ENCODE measurements around the gene CHEK2. TPM values are rescaled to one million over a fixed set of nuclear protein-coding genes. Genes with fewer than 3 reads are reported as not detected.
"Not testable (repeated sequence)": the region's sequence is repeated elsewhere in the genome, so short reads cannot be mapped to it uniquely, and the experiment has no call there.

CHEK2 gene
- polyA plus RNA-seq, 4 donors = 6.5 to 25.4 (median 15.0) TPM

GRCh38 chr22:28674121-28674563 is 67.5 kb downstream of the CHEK2 start:
- Histone ChIP-seq H3K4me1 (ENCODE audit: control insufficient read depth in 3 of 3, insufficient read depth in 2 of 3, low read depth in 1 of 3, low read length in 2 of 3) (no peaks in the 10 kb centered on the region), H3K36me3 (ENCODE audit: control insufficient read depth in 3 of 3, insufficient read depth in 2 of 3, low read depth in 1 of 3, low read length in 3 of 3) (no peaks in the 10 kb centered on the region), H3K9me3 (ENCODE audit: control insufficient read depth in 2 of 2, insufficient read depth in 1 of 2, low read depth in 1 of 2, low read length in 1 of 2) (peaks cover 0 to 3% of the 10 kb centered on the region in 2 donors), H3K4me3 (ENCODE audit: low read depth in 1 of 3, low read length in 3 of 3) (no peak overlapping the region), H3K27ac (ENCODE audit: low read depth in 1 of 3, low read length in 2 of 3) (no peak overlapping the region), H3K27me3 (ENCODE audit: control insufficient read depth in 3 of 3, insufficient read depth in 3 of 3, low read length in 3 of 3) (peaks cover 0 to 5% (median 0%) of the 10 kb centered on the region in 3 donors)
- 61 to 82% (median 62%) methylated on average over 3 of the region's 3 CpGs for WGBS, 3 donors
- DNase-seq = peak in 1 of 2 donors; percentile 33
- FAIRE-seq = no peak

DNA sequence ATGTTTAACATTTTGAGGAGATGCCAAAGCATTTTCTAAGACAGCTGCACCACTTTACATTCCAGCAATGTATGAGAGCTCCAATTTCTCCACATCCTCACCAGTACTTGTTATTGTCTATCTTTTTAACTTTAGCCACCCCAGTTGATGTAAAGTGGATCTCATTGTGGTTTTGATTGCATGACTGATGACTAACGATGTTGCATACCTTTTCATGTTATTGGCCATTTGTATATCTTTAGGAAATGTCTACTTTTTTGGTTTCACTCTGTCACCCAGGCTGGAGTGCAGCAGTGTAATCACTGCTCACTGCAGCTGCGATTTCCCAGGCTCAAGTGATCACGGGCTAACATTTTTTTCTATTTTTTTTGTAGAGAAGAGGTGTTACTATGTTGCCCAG is 70.9 kb downstream of the CHEK2 start:
- Histone ChIP-seq H3K27me3 (ENCODE audit: control insufficient read depth in 3 of 3, insufficient read depth in 3 of 3, low read length in 3 of 3) (no peaks in the 10 kb centered on the region), H3K27ac (ENCODE audit: low read depth in 1 of 3, low read length in 2 of 3) (no peak overlapping the region), H3K4me3 (ENCODE audit: low read depth in 1 of 3, low read length in 3 of 3) (no peak overlapping the region), H3K9me3 (ENCODE audit: control insufficient read depth in 2 of 2, insufficient read depth in 1 of 2, low read depth in 1 of 2, low read length in 1 of 2) (peaks cover 0 to 3% of the 10 kb centered on the region in 2 donors), H3K36me3 (ENCODE audit: control insufficient read depth in 3 of 3, insufficient read depth in 2 of 3, low read depth in 1 of 3, low read length in 3 of 3) (no peaks in the 10 kb centered on the region), H3K4me1 (ENCODE audit: control insufficient read depth in 3 of 3, insufficient read depth in 2 of 3, low read depth in 1 of 3, low read length in 2 of 3) (no peaks in the 10 kb centered on the region)
- 85 to 91% (median 88%) methylated on average over 3 of the region's 3 CpGs for WGBS, 3 donors
- DNase-seq (no peak), FAIRE-seq (no peak)

GRCh38 chr22:28670161-28670560 is 71.5 kb downstream of the CHEK2 start:
- FAIRE-seq (no peak), DNase-seq (no peak)
- H3K4me3 ChIP-seq (ENCODE audit: low read depth in 1 of 3, low read length in 3 of 3) = no peak overlapping the region
- no peaks in the 10 kb centered on the region for H3K4me1 ChIP-seq (ENCODE audit: control insufficient read depth in 3 of 3, insufficient read depth in 2 of 3, low read depth in 1 of 3, low read length in 2 of 3)
- no peaks in the 10 kb centered on the region for H3K27me3 ChIP-seq (ENCODE audit: control insufficient read depth in 3 of 3, insufficient read depth in 3 of 3, low read length in 3 of 3)
- no peak overlapping the region for H3K27ac ChIP-seq (ENCODE audit: low read depth in 1 of 3, low read length in 2 of 3)
- H3K36me3 ChIP-seq (ENCODE audit: control insufficient read depth in 3 of 3, insufficient read depth in 2 of 3, low read depth in 1 of 3, low read length in 3 of 3) = no peaks in the 10 kb centered on the region
- WGBS, 3 donors = 82 to 89% (median 85%) methylated on average over 4 of the region's 4 CpGs
- H3K9me3 ChIP-seq (ENCODE audit: control insufficient read depth in 2 of 2, insufficient read depth in 1 of 2, low read depth in 1 of 2, low read length in 1 of 2) = peaks cover 0 to 3% of the 10 kb centered on the region in 2 donors

DNA sequence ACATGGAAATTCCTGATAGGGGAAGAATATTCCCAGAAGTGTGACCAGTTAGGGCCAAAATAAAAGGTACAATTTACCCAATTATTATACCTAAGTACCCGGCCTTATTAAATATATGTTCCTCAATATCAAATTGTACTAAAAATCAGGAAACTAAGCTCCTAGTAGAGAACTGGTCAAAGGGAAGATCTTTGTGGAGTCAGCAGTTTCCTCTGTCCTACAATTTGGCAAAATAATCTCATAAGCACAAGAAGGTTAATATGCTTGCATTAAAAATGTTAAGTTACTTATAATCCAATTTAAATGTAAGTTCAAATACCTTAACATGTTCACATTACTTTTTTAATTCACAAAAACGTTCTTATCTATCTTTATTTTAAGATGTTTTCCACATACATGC is 72.2 kb downstream of the CHEK2 start:
- no peak for DNase-seq
- Histone ChIP-seq H3K27me3 (ENCODE audit: control insufficient read depth in 3 of 3, insufficient read depth in 3 of 3, low read length in 3 of 3) (no peaks in the 10 kb centered on the region), H3K36me3 (ENCODE audit: control insufficient read depth in 3 of 3, insufficient read depth in 2 of 3, low read depth in 1 of 3, low read length in 3 of 3) (no peaks in the 10 kb centered on the region), H3K4me3 (ENCODE audit: low read depth in 1 of 3, low read length in 3 of 3) (no peak overlapping the region), H3K27ac (ENCODE audit: low read depth in 1 of 3, low read length in 2 of 3) (no peak overlapping the region), H3K9me3 (ENCODE audit: control insufficient read depth in 2 of 2, insufficient read depth in 1 of 2, low read depth in 1 of 2, low read length in 1 of 2) (peaks cover 0 to 3% of the 10 kb centered on the region in 2 donors), H3K4me1 (ENCODE audit: control insufficient read depth in 3 of 3, insufficient read depth in 2 of 3, low read depth in 1 of 3, low read length in 2 of 3) (no peaks in the 10 kb centered on the region)
- 56 to 72% (median 60%) methylated on average over 2 of the region's 2 CpGs for WGBS, 3 donors
- FAIRE-seq = no peak

DNA sequence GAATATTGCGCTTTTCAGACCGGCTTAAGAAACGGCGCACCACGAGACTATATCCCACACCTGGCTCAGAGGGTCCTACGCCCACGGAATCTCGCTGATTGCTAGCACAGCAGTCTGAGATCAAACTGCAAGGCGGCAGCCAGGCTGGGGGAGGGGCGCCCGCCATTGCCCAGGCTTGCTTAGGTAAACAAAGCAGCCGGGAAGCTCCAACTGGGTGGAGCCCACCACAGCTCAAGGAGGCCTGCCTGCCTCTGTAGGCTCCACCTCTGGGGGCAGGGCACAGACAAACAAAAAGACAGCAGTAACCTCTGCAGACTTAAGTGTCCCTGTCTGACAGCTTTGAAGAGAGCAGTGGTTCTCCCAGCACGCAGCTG is 78.1 kb downstream of the CHEK2 start:
- H3K27me3 ChIP-seq (ENCODE audit: control insufficient read depth in 3 of 3, insufficient read depth in 3 of 3, low read length in 3 of 3); H3K4me1 ChIP-seq (ENCODE audit: control insufficient read depth in 3 of 3, insufficient read depth in 2 of 3, low read depth in 1 of 3, low read length in 2 of 3); H3K36me3 ChIP-seq (ENCODE audit: control insufficient read depth in 3 of 3, insufficient read depth in 2 of 3, low read depth in 1 of 3, low read length in 3 of 3); H3K27ac ChIP-seq (ENCODE audit: low read depth in 1 of 3, low read length in 2 of 3); H3K4me3 ChIP-seq (ENCODE audit: low read depth in 1 of 3, low read length in 3 of 3); FAIRE-seq; H3K9me3 ChIP-seq (ENCODE audit: control insufficient read depth in 2 of 2, insufficient read depth in 1 of 2, low read depth in 1 of 2, low read length in 1 of 2); DNase-seq: not testable (repeated sequence)
- no CpG with 5 or more reads among the region's 13 CpGs for WGBS, 3 donors

DNA sequence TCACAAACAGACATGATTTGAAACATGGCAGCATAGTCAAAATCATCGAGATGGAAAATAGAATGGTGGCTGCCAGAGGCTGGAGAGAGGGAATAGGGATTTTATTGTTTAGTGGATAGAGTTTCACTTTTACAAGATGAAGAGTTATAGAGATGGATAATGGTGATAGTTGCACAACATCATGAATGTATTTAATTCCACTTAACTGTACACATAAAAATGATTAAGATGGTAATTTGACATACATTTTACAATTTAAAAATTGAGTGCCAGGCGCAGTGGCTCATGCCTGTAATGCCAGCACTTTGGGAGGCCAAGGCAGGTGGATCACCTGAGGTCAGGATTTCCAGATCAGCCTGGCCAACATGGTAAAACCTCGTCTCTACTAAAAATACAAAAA is 83.2 kb downstream of the CHEK2 start:
- WGBS, 3 donors = 82 to 91% (median 86%) methylated on average over 3 of the region's 3 CpGs

DNA sequence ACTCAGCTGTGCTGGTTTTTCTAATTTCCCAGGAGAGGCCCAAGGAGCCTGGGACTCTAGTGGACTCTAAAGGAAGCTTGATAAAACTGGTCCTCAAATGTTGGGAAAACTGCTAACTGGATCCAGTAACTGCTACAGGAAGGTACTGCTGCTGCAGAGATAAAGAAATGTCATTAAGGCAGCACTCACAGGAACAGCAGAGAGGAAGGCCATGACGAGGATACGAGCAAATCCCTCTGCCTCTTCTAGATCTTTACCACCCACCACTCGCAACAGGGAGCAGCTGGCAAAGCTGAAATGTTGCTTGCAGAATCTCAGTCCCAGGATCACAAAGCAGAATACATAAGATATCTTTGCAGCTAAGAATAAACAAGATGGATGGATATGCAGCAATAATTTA is 85.4 kb downstream of the CHEK2 start:
- 70 to 92% (median 84%) methylated on average over 3 of the region's 3 CpGs for WGBS, 3 donors
- Histone ChIP-seq H3K4me1 (ENCODE audit: control insufficient read depth in 3 of 3, insufficient read depth in 2 of 3, low read depth in 1 of 3, low read length in 2 of 3) (no peaks in the 10 kb centered on the region), H3K4me3 (ENCODE audit: low read depth in 1 of 3, low read length in 3 of 3) (no peak overlapping the region), H3K36me3 (ENCODE audit: control insufficient read depth in 3 of 3, insufficient read depth in 2 of 3, low read depth in 1 of 3, low read length in 3 of 3) (no peaks in the 10 kb centered on the region), H3K9me3 (ENCODE audit: control insufficient read depth in 2 of 2, insufficient read depth in 1 of 2, low read depth in 1 of 2, low read length in 1 of 2) (no peaks in the 10 kb centered on the region), H3K27ac (ENCODE audit: low read depth in 1 of 3, low read length in 2 of 3) (no peak overlapping the region), H3K27me3 (ENCODE audit: control insufficient read depth in 3 of 3, insufficient read depth in 3 of 3, low read length in 3 of 3) (peaks cover 0 to 3% (median 0%) of the 10 kb centered on the region in 3 donors)
- DNase-seq = no peak
- FAIRE-seq = no peak

More for the DNA sequence above, 83.2 kb downstream of the CHEK2 start:
- Histone ChIP-seq H3K4me3 (ENCODE audit: low read depth in 1 of 3, low read length in 3 of 3) (no peak overlapping the region), H3K9me3 (ENCODE audit: control insufficient read depth in 2 of 2, insufficient read depth in 1 of 2, low read depth in 1 of 2, low read length in 1 of 2) (no peaks in the 10 kb centered on the region), H3K27ac (ENCODE audit: low read depth in 1 of 3, low read length in 2 of 3) (no peak overlapping the region), H3K27me3 (ENCODE audit: control insufficient read depth in 3 of 3, insufficient read depth in 3 of 3, low read length in 3 of 3) (no peaks in the 10 kb centered on the region), H3K36me3 (ENCODE audit: control insufficient read depth in 3 of 3, insufficient read depth in 2 of 3, low read depth in 1 of 3, low read length in 3 of 3) (no peaks in the 10 kb centered on the region), H3K4me1 (ENCODE audit: control insufficient read depth in 3 of 3, insufficient read depth in 2 of 3, low read depth in 1 of 3, low read length in 2 of 3) (no peaks in the 10 kb centered on the region)
- DNase-seq (no peak), FAIRE-seq (no peak)

DNA sequence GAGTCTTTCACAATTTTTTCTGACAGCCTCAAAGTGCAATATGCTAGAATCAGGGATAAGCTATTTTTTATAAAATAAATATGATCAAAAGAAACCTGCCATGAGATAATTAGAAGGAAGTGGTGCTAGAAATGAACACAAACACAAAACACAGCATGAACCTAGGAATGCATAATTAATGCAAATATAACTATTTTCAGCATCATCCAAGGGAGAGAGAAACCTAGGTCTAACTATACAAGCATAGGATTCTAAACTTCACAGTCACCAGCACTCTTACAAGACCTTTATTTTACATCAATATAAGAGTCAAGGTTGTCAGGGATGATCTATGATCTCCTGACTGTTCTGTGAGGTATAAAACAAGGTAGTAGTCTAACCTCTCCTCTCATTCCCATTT is 91.2 kb downstream of the CHEK2 start:
- no peak overlapping the region for H3K4me3 ChIP-seq (ENCODE audit: low read depth in 1 of 3, low read length in 3 of 3)
- H3K36me3 ChIP-seq (ENCODE audit: control insufficient read depth in 3 of 3, insufficient read depth in 2 of 3, low read depth in 1 of 3, low read length in 3 of 3) = no peaks in the 10 kb centered on the region
- no peaks in the 10 kb centered on the region for H3K9me3 ChIP-seq (ENCODE audit: control insufficient read depth in 2 of 2, insufficient read depth in 1 of 2, low read depth in 1 of 2, low read length in 1 of 2)
- no peak for FAIRE-seq
- DNase-seq = no peak
- no peak overlapping the region for H3K27ac ChIP-seq (ENCODE audit: low read depth in 1 of 3, low read length in 2 of 3)
- no peaks in the 10 kb centered on the region for H3K4me1 ChIP-seq (ENCODE audit: control insufficient read depth in 3 of 3, insufficient read depth in 2 of 3, low read depth in 1 of 3, low read length in 2 of 3)
- peaks cover 0 to 4% (median 0%) of the 10 kb centered on the region in 3 donors for H3K27me3 ChIP-seq (ENCODE audit: control insufficient read depth in 3 of 3, insufficient read depth in 3 of 3, low read length in 3 of 3)

DNA sequence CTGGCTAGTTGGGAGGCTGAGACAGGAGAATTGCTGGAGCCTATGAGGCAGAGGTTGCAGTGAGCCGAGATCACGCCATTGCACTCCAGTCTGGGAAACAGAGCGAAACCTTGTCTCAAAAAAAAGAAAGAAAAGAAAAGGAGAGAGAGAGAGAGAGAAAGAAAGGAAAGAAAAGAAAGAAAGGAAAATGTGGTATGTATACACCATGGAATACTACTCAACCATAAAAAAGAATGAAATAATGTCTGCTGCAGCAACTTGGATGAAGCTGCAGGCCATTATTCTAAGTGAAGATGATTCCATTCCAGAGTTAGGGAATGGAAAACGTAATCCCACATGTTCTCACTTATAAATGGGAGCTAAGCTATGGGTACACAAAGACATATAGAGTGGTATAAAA is 92.8 kb downstream of the CHEK2 start:
- H3K4me1 ChIP-seq (ENCODE audit: control insufficient read depth in 3 of 3, insufficient read depth in 2 of 3, low read depth in 1 of 3, low read length in 2 of 3) = no peaks in the 10 kb centered on the region
- WGBS, 3 donors = 88 to 96% (median 94%) methylated on average over 4 of the region's 4 CpGs
- H3K36me3 ChIP-seq (ENCODE audit: control insufficient read depth in 3 of 3, insufficient read depth in 2 of 3, low read depth in 1 of 3, low read length in 3 of 3) = no peaks in the 10 kb centered on the region
- H3K27me3 ChIP-seq (ENCODE audit: control insufficient read depth in 3 of 3, insufficient read depth in 3 of 3, low read length in 3 of 3) = peaks cover 0 to 4% (median 0%) of the 10 kb centered on the region in 3 donors
- DNase-seq (no peak), FAIRE-seq (no peak)
- no peak overlapping the region for H3K27ac ChIP-seq (ENCODE audit: low read depth in 1 of 3, low read length in 2 of 3)
- no peaks in the 10 kb centered on the region for H3K9me3 ChIP-seq (ENCODE audit: control insufficient read depth in 2 of 2, insufficient read depth in 1 of 2, low read depth in 1 of 2, low read length in 1 of 2)
- H3K4me3 ChIP-seq (ENCODE audit: low read depth in 1 of 3, low read length in 3 of 3) = no peak overlapping the region
